GM23338 (cell line): Measurements from ENCODE around the gene IZUMO1R. TPM values are rescaled to one million over a fixed set of nuclear protein-coding genes. Genes with fewer than 3 reads are reported as not detected.

Source experiments
- ATAC-seq: fragments of 200-7000 bp; cut with Tn5 transposase; 3 replicates; pipeline ENCODE4 v1.9.1; 2020
- DNase-seq: peaks from one replicate; pipeline ENCODE4 v3.0.0-alpha.2; 2015; ENCODE audit warnings: low spot score
- H2AFZ ChIP-seq: fragments of 200-600 bp; sonication (generic); 2 replicates; pipeline ENCODE4 v1.8.0; 2016; ENCODE audit warnings: antibody characterized with exemption, mild to moderate bottlenecking, moderate library complexity
- H3F3A ChIP-seq: fragments of 200-600 bp; sonication (generic); replicated peaks from 2 replicates; pipeline ENCODE4 v1.8.0; 2017; ENCODE audit warnings: antibody characterized with exemption, mixed run types, low read depth
- H3K27ac ChIP-seq: fragments of 200-600 bp; sonication (generic); 2 replicates; pipeline ENCODE4 v1.6.1; 2016; ENCODE audit warnings: low read depth
- H3K27me3 ChIP-seq: fragments of 200-600 bp; sonication (generic); 2 replicates; pipeline ENCODE4 v1.8.0; 2016; ENCODE audit warnings: mild to moderate bottlenecking, mixed run types, moderate library complexity; ENCODE audit not compliant: insufficient read depth
- H3K36me3 ChIP-seq: fragments of 200-600 bp; sonication (generic); 2 replicates; pipeline ENCODE4 v1.8.0; 2016; ENCODE audit warnings: mild to moderate bottlenecking; ENCODE audit not compliant: insufficient read depth
- H3K4me1 ChIP-seq: fragments of 200-600 bp; sonication (generic); 2 replicates; pipeline ENCODE4 v1.8.0; 2016; ENCODE audit warnings: mild to moderate bottlenecking, moderate library complexity; ENCODE audit not compliant: insufficient read depth
- H3K4me2 ChIP-seq: fragments of 200-600 bp; sonication (generic); 2 replicates; pipeline ENCODE4 v1.7.1; 2017; ENCODE audit warnings: mixed run types
- H3K4me3 ChIP-seq: fragments of 200-600 bp; sonication (generic); 2 replicates; pipeline ENCODE4 v1.6.1; 2016; ENCODE audit warnings: mixed run types
- H3K79me2 ChIP-seq: fragments of 200-600 bp; sonication (generic); replicated peaks from 2 replicates; pipeline ENCODE4 v1.8.0; 2017; ENCODE audit warnings: mild to moderate bottlenecking; ENCODE audit not compliant: insufficient read depth
- H3K9me2 ChIP-seq: fragments of 200-600 bp; sonication (generic); 2 replicates; pipeline ENCODE4 v1.8.0; 2017; ENCODE audit not compliant: insufficient read depth
- H4K20me1 ChIP-seq: fragments of 200-600 bp; sonication (generic); replicated peaks from 2 replicates; pipeline ENCODE4 v1.8.0; 2017; ENCODE audit warnings: mild to moderate bottlenecking; ENCODE audit not compliant: insufficient read depth
- H3K27ac Mint-ChIP-seq: 2 replicates; pipeline ENCODE4 v1.8.0; 2020; ENCODE audit warnings: inconsistent platforms, mild to moderate bottlenecking, moderate library complexity, mixed read lengths
- H3K27me3 Mint-ChIP-seq: 3 replicates; pipeline ENCODE4 v1.8.0; 2022; ENCODE audit warnings: low read depth, mild to moderate bottlenecking, moderate library complexity, mixed read lengths, inconsistent platforms; ENCODE audit not compliant: insufficient read depth, poor library complexity
- H3K36me3 Mint-ChIP-seq: 3 replicates; pipeline ENCODE4 v1.8.0; 2021; ENCODE audit warnings: low read depth, mild to moderate bottlenecking, inconsistent platforms, moderate library complexity, mixed read lengths
- H3K4me1 Mint-ChIP-seq: 3 replicates; pipeline ENCODE4 v1.8.0; 2020; ENCODE audit warnings: mild to moderate bottlenecking, inconsistent platforms, mixed read lengths
- H3K4me3 Mint-ChIP-seq: 3 replicates; pipeline ENCODE4 v1.8.0; 2021; ENCODE audit warnings: moderate library complexity, mild to moderate bottlenecking, inconsistent platforms, mixed read lengths
- H3K9me3 Mint-ChIP-seq: 3 replicates; pipeline ENCODE4 v1.8.0; 2020; ENCODE audit warnings: moderate library complexity, mild to moderate bottlenecking, inconsistent platforms, mixed read lengths
- CREB1 ChIP-seq: fragments of 250-450 bp; sonication (Bioruptor Pico); IDR thresholded peaks from 2 replicates; pipeline ENCODE4 v1.5.0; 2020; ENCODE audit warnings: low read depth, mild to moderate bottlenecking, moderate library complexity
- CTCF ChIP-seq, 2 experiments: fragments of 200-600 bp in 1 of 2; sonication (generic) in 1 of 2; conservative IDR thresholded peaks; 2 replicates each; pipeline versions ENCODE4 v1.5.1 to v1.6.1; 2016 to 2017; ENCODE audit warnings: antibody characterized with exemption in 2 of 2, low read depth in 2 of 2, mild to moderate bottlenecking in 2 of 2, moderate library complexity in 1 of 2
- EZH2 ChIP-seq: fragments of 200-600 bp; sonication (generic); IDR thresholded peaks from one replicate; pipeline ENCODE4 v1.8.0; 2017; ENCODE audit warnings: antibody characterized with exemption, mild to moderate bottlenecking, low read depth; ENCODE audit not compliant: unreplicated experiment
- EZH2phosphoT487 ChIP-seq: fragments of 200-600 bp; sonication (generic); IDR thresholded peaks from one replicate; pipeline ENCODE4 v1.8.1; 2018; ENCODE audit warnings: antibody characterized with exemption; ENCODE audit not compliant: unreplicated experiment
- JUNB ChIP-seq: IDR thresholded peaks from one replicate; pipeline ENCODE4 v1.6.1; 2016; ENCODE audit warnings: antibody characterized with exemption; ENCODE audit not compliant: unreplicated experiment
- NANOG ChIP-seq: IDR thresholded peaks from 2 replicates; pipeline ENCODE4 v1.6.1; 2016; ENCODE audit warnings: antibody characterized with exemption, borderline replicate concordance
- POLR2AphosphoS5 ChIP-seq: IDR thresholded peaks from 2 replicates; pipeline ENCODE4 v1.6.1; 2016; ENCODE audit warnings: antibody characterized with exemption, low read depth
- REST ChIP-seq: IDR thresholded peaks from one replicate; pipeline ENCODE4 v1.6.1; 2018; ENCODE audit warnings: antibody characterized with exemption; ENCODE audit not compliant: unreplicated experiment
- STAT1 ChIP-seq: IDR thresholded peaks from one replicate; pipeline ENCODE4 v1.6.1; 2016; ENCODE audit warnings: antibody characterized with exemption; ENCODE audit not compliant: unreplicated experiment
- ZNF114 ChIP-seq: fragments of 250-450 bp; sonication (Bioruptor Pico); IDR thresholded peaks from 2 replicates; pipeline ENCODE4 v1.5.0; 2020; ENCODE audit warnings: mild to moderate bottlenecking, moderate library complexity
- ZNF331 ChIP-seq: fragments of 250-450 bp; sonication (Bioruptor Pico); IDR thresholded peaks from 2 replicates; pipeline ENCODE4 v1.5.0; 2020; ENCODE audit warnings: low read depth, mild to moderate bottlenecking, moderate library complexity
- ZNF462 ChIP-seq: fragments of 250-450 bp; sonication (Bioruptor Pico); IDR thresholded peaks from 2 replicates; pipeline ENCODE4 v1.5.0; 2020; ENCODE audit warnings: mild to moderate bottlenecking, moderate library complexity
- polyA plus RNA-seq: library from polyadenylated mRNA; unstranded; fragments of >200 nt; fragmentation: Nextera tagmentation; extraction: Ambion mirVana; gene quantifications from 2 replicates; pipeline ENCODE4 v1.2.1, GENCODE V29; 2016
- total RNA-seq: library from RNA; depleted of rRNA; stranded (reverse); fragments of >200 nt; shearing (Covaris generic); gene quantifications from 2 replicates; pipeline ENCODE4 v1.2.3, GENCODE V29; 2014

Gene IZUMO1R
- total and polyA plus RNA-seq, 2 experiments from 2014 or later: not detected

- no peak for TF ChIP-seq ZNF462
These were observed 37.9 kb downstream of the IZUMO1R start (continued) for GRCh38 chr11:94342250-94342649.

GRCh38 chr11:94343495-94343894 lies 39.1 kb downstream of the IZUMO1R start:
- no peaks in the 10 kb centered on the region for H4K20me1 ChIP-seq
- H3K4me1 ChIP-seq: no peaks in the 10 kb centered on the region
- H3K4me2 ChIP-seq: no peak overlapping the region
- no peak overlapping the region for H3K27ac ChIP-seq
- H3K9me3 Mint-ChIP-seq: peaks cover 43% of the 10 kb centered on the region
- peaks cover 7% of the 10 kb centered on the region for H3K27me3 Mint-ChIP-seq
- no peaks in the 10 kb centered on the region for H3K27me3 ChIP-seq
- H3F3A ChIP-seq: no peaks in the 10 kb centered on the region
- peaks cover 30% of the 10 kb centered on the region for H3K36me3 Mint-ChIP-seq
- ATAC-seq: no peak
- H3K4me3 Mint-ChIP-seq: no peak overlapping the region
- no peaks in the 10 kb centered on the region for H3K36me3 ChIP-seq
- no peaks in the 10 kb centered on the region for H3K79me2 ChIP-seq
- no peaks in the 10 kb centered on the region for H3K9me2 ChIP-seq
- no peak overlapping the region for H3K4me3 ChIP-seq
- DNase-seq: no peak
- H2AFZ ChIP-seq: no peak overlapping the region
- H3K4me1 Mint-ChIP-seq: peaks cover 5% of the 10 kb centered on the region; the same call in 1 of the 3 replicates
- no peak overlapping the region for H3K27ac Mint-ChIP-seq
- TF ChIP-seq REST (no peak), ZNF331 (CRISPR knock-in tag) (no peak), CTCF (conservative IDR thresholded peaks at IDR 0.05; ENCODE audit: low read depth in 2 of 2) (no peak), JUNB (no peak), CREB1 (CRISPR knock-in tag) (no peak), POLR2AphosphoS5 (no peak), EZH2 (no peak), EZH2phosphoT487 (no peak), NANOG (no peak), ZNF114 (CRISPR knock-in tag) (no peak), STAT1 (no peak)
